ENCODE results near the gene HIPK2.

GRCh38 chr7:139748373-139748765, 29.4 kb downstream of the HIPK2 start:
- TF ChIP-seq CTCF (optimal IDR thresholded peaks at IDR 0.05 in 1 of 3, IDR thresholded peaks at IDR 0.05 in 1 of 3, conservative IDR thresholded peaks at IDR 0.05 in 1 of 3; ENCODE audit: extremely low read depth in 1 of 3, insufficient read depth in 2 of 3, low read length in 3 of 3) (no peak), EZH2 (IDR thresholded peaks at IDR 0.05; ENCODE audit: low read length) (no peak)
